Measurements from ENCODE around the gene HYAL2.
"Not testable (repeated sequence)": the region's sequence is repeated elsewhere in the genome, so short reads cannot be mapped to it uniquely, and the experiment has no call there.

The HYAL2 gene

DNA sequence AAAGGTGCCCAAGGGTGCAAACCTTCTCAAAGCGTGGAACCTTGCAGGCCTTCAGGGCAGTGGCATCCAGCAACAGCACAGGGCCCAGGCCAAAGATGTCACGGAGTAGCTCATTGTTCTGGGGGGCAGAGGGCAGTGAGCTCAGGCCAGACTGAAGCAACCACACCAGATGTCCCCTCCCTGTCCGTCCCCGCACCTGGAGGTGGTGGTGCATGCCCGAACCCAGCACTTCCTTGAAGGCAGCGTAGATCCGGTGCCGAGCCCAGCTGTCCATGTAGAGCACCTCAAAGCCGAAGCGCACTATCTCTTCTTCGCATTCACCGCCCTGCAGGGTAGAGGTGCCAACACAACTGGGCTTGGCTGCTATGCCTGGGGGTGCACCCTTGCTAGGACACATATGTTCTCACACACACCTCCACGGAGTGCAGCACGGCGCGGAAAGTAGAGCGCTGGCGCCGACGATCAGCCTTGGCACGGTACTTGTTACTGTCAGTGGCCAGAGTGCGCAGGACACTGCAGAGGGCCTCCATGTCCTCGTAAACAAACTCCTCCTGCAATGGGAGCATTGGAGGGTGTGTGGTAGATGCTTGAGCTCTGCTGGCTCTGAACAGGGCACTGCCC lies 34.0 kb downstream of the HYAL2 start:
- no peak for DNase-seq

DNA sequence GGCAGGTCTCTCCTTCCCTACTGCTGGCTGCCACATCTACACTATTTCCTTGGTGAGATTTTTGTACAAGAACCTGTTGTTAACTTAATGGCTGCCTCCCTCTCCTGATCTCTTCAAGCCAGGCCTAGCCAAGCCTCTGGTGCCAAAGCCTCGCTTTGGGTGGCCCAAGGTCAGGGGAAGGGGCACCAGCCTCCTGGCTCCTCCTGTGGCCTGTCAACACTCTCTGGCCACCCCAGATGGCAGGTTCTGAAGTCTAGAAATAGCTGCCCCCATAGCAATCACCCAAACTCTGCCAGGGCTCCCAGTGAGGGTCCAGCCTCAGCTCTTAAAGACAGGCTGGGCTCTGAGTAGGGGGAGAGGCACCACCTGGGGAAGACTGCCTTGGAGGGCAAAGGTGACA lies 35.3 kb downstream of the HYAL2 start:
- no peak for DNase-seq

DNA sequence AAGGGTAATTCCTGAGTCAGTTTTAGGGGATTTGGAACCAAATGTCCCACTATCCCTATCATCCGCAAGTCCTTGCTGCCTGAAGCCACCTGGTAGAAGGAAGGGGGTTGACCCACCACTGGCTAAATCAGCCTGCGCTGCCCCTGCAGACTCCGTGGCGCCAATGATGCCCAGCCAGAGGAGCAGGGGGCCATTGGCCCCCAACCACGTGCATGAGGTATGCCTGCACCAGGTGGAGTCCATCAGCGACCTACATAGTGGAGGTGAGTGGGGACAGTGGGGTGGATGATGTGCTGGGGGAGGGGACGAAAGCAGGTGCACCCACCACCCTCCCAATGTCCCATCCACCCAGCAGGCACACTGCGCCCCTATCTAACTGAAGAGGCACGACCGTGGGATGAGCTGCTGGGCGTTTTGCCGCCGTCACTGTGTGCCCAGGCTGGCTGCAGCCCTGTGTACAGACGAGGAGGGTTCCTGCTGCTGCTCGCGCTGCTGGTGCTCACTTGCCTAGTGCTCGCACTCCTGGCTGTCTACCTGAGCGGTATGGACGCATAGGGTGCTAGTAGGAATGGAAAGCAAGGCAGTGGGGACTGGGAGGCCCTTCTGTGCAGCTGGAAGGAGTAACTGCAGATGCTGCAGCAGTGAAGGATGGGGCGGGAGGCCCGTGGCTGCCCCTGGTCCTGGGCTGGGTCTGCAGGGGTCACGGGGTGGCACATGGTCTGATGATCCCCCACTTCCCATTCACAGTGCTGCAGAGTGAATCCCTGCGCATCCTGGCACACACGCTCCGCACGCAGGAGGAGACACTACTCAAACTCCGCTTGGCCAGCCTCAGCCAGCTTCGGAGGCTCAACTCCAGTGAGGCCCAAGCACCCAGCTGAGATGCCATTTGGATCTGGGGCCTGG lies 36.0 kb downstream of the HYAL2 start:
- no peak for DNase-seq

DNA sequence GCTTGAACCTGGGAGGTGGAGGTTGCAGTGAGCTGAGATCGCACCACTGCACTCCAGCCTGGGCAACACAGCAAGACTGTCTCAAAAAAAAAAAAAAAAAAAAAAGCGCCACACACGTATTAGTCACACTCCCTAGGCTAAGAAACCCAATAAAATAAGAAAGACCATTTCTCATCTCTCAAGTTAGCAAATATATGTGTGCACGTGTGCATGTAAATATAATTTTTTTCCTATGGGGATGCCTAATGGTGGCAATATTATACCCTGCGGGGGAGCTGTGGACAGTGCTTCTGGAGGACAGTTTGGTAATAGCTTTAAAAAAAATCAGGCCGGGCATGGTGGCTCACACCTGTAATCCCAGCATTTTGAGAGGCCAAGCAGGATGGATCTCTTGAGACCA lies 38.4 kb downstream of the HYAL2 start:
- DNase-seq: not testable (repeated sequence)

DNA sequence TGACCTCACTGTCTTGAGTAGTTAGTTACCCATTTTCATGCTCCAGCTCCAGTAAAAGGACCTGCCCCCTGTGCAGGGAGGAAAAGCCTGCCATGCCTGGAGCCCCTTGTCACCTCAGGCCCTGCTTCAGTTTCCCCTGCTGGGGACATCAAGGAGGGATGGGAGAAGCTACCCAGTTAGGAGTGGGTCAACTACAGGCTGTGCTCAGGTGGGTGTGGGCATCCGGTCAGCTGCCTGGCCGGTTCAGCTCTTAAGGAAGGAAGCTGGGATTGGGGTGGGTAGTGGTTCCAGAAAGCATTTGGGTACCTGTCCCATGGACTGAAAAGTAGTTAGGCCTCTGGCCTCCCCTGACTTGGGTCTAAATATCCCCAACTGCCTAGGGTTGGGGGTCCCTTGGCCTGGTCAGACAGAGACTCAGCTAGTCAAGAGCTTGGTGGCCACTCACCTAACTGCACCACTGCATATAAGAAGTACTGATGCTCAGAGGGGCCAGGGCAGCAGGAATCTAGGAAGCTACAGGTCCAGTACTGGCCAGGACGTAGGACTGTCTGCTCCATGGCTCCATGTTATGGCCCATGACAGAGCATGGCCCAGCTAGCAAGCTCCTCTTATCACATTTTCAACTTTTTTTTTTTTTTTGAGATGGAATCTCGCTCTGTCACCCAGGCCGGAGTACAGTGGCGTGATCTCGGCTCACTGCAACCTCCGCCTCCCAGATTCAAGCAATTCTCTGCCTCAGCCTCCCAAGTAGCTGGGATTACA lies 43.1 kb downstream of the HYAL2 start:
- no peak for DNase-seq

DNA sequence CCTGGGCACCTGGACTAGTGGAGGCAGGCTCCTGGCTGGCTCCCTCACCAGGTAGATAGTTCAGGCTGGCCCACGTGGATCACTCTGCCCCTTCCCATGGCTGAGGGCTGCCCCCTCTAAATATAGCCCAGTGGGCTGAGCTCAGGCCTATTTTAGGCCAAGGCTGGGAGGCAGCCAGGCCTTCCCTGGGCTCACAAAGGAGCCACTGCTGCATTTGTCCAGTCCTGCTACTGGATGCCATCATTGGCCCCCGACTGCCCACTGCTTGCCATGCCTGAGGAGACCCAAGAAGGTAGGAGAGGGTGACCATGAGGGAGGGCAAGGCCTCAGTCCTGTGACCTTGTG lies 43.7 kb downstream of the HYAL2 start, which contains the start of gene LSMEM2:
LSMEM2 (plus strand) TSS at position 208 of the 345 bp plus-strand sequence; CDS start at position 235, 27 bp downstream.
- no peak for DNase-seq

DNA sequence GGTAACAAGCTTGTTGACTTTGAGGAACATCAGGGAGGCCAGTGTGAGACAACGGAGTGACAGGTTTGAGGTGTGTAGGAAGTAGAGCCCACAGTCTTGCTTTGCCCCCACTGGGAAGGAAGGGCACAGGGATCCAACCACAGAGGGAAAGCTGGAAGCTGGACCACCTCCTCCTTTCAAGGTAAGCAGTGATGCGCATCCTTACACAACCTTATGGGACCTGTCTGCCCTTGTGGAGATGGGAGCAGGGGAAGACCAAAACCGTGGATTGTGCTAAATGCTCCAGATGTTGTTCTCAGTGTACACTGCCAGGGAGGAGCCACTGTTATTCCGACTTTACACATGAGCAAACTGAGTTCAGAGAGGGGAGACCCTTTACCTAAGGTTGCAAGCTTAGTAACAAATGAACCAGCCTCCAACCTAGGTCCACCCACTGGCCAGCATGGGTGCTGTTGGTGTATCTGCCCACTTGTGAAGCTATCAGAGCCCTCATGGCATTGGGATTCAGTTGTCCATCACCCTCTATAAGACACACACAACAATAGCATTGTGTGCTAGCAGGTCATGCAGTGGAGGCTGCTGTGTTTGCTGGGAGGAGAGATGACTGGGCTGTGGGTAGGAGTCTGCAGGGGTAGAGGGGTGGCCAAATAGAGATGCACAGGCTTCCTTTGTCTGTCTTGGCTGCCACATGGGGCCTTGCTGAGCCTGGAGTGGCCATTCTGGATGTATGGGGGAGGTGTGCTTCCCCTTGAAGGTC lies 44.2 kb downstream of the HYAL2 start:
- DNase-seq: no peak

DNA sequence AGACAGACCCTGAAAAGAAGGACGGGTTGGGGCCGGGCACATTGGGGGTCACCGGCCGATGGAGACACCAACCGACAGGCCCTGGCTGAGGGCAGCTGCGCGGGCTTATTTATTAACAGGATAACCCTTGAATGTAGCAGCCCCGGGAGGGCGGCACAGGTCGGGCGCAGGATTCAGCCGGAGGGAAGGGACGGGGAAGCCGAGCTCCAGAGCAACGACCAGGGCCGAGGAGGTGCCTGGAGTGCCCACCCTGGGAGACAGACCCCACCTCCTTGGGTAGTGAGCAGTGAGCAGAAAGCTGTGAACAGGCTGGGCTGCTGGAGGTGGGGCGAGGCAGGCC lies 45.8 kb downstream of the HYAL2 start:
- no peak for DNase-seq

DNA sequence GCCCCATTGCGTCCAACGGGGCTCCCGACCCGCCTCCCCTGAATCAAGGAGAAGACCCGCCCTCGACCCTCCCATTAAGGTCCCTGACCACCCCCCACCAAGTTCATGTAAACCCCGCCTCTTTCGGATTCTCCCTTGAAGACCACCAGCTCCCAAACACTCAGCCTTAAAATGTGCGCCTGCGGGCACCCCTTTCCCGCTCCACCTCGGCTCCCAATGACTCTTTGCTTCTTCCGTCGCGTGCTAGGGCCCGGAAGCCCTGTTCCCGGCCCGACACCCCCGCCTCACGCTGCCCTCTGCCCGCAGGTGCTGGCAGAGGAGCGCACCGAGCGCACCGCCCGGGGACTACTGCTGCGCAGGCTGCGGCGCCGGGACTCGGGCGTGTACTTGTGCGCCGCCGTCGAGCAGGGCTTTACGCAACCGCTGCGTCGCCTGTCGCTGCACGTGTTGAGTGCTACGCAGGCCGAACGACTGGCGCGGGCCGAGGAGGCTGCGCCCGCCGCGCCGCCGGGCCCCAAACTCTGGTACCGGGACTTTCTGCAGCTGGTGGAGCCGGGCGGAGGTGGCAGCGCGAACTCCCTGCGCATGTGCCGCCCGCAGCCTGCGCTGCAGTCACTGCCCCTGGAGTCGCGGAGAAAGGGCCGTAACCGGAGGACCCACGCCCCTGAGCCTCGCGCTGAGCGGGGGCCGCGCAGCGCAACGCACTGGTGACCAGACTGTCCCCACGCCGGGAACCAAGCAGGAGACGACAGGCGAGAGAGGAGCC lies 46.4 kb downstream of the HYAL2 start:
- no peak for DNase-seq

DNA sequence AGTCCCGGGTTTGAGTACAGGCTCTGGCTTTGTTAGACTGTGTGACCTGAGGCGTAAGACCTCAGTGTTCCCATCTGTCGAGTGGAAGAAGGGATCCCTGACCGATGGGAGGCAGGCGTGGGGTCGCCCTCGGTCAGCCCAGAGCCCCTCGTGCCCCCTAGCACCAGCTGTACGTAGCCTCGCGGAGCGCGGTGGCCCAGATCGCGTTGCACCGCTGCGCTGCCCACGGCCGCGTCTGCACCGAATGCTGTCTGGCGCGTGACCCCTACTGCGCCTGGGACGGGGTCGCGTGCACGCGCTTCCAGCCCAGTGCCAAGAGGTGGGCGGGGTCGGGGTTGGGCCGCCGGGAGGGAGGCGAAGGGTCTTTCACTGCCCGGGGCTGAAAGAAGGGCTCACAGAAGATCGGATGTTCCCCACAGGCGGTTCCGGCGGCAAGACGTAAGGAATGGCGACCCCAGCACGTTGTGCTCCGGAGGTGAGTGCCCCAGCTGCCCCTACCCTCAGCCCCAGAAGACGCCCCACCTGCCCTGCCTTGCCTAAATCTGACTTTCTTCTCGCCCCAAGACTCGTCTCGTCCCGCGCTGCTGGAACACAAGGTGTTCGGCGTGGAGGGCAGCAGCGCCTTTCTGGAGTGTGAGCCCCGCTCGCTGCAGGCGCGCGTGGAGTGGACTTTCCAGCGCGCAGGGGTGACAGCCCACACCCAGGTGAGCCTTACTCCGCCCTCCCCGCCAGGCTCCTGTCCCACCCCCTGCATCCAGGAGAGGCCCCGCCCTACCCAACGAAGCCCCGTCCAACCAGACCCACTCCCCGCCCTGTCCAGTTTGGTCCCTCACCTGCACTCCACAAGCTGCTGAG lies 47.2 kb downstream of the HYAL2 start:
- no peak for DNase-seq

DNA sequence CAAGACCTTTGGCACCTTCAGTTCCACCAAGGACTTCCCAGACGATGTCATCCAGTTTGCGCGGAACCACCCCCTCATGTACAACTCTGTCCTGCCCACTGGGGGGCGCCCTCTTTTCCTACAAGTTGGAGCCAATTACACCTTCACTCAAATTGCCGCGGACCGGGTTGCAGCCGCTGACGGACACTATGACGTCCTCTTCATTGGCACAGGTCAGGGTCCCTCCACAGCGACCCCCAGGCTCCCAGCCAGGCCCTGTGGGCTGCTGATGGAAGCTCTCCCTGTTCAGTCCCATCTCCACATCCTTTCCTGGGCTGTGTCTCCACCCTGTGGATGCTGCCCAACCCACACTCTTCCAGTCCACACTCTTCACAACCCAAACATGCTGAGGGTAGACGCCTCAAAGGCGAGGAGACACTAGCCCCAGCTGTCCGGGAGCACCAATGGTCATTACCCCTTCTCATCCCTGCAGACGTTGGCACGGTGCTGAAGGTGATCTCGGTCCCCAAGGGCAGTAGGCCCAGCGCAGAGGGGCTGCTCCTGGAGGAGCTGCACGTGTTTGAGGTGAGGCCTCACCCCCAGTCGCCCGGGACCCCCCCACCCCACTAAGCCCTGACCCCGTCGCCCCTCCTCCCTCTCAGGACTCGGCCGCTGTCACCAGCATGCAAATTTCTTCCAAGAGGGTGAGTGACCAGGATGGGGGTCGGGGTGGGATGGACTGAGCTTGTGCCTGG lies 48.0 kb downstream of the HYAL2 start:
- peak; percentile 29 for DNase-seq

DNA sequence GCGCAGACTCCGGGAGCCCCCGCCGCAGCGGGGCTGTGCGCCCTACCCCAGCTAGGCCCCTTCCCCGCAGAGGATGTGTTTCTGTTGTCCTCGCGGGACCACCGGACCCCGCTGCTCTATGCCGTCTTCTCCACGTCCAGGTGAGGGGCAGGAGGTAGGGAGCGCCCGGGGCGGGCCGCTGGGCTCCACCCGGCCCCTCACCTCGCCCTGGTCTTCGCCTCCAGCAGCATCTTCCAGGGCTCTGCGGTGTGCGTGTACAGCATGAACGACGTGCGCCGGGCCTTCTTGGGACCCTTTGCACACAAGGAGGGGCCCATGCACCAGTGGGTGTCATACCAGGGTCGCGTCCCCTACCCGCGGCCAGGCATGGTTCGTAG lies 48.9 kb downstream of the HYAL2 start:
- DNase-seq: no peak

DNA sequence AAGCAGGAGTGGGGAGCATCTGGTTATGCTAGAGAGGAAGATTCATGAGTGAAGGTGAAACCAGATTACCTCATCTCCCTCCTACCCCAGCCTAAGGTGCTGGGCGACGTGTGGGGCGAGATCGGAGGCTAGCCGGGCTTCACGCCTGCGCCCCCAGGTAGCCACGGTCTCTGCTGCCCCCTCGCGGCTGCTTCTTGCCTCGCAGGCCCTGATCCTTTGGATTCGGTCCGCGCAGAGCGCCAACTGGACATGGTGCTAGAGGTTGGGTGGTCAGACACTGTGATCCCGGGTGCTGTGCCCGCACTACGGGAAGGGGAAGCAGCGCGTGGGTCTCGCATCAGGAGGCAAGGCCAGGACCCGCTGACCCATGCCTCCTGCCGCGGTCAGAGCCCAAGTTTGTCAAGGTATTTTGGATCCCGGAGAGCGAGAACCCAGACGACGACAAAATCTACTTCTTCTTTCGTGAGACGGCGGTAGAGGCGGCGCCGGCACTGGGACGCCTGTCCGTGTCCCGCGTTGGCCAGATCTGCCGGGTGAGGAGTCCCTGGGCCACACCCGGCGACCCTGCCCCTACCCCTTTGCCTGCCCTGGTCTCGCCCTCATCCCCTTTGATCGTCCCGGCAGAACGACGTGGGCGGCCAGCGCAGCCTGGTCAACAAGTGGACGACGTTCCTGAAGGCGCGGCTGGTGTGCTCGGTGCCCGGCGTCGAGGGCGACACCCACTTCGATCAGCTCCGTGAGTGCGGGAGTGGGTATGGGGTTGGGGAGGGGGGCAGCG lies 49.4 kb downstream of the HYAL2 start:
- DNase-seq: peak; percentile 36

DNA sequence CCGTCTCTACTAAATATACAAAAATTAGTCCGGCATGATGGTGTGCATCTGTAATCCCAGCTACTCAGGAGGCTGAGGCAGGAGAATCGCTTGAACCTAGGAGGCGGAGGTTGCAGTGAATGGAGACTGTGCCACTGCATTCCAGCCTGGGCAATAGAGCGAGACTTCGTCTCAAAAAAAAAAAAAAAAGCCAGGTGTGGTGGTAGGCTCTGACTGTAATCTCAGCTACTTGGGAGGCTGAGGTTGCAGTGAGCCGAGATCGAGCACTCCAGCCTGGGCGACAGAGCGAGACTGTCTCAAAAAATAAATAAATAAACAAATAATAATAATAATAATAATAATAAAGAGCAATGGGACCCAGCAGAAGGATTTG lies 50.0 kb downstream of the HYAL2 start:
- DNase-seq: not testable (repeated sequence)

DNA sequence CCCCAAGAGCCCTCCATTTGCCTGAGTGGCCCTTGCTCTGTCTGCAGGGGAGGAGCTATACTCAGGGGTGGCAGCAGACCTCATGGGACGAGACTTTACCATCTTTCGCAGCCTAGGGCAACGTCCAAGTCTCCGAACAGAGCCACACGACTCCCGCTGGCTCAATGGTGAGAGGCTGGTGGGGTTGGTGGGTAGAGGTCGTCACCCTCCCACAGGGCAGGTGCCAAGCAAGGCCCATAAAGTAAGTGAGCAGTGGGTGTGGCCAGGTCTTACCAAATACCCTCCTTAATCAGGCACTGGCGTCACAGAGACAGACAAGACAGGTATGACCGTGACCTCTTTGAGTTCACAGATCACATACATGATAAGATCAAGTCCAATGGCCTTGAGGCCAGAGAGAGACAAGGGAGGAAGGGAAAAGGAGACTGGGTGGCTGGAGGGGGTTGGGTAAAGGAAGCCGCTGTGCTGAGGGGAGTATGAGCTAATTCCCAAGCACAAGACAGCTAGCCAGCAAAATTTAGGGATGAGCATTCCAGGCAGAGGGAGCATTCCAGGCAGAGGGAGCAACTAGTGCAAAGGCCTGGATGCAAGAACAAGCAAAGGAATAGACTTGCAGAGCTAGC lies 51.1 kb downstream of the HYAL2 start:
- no peak for DNase-seq

DNA sequence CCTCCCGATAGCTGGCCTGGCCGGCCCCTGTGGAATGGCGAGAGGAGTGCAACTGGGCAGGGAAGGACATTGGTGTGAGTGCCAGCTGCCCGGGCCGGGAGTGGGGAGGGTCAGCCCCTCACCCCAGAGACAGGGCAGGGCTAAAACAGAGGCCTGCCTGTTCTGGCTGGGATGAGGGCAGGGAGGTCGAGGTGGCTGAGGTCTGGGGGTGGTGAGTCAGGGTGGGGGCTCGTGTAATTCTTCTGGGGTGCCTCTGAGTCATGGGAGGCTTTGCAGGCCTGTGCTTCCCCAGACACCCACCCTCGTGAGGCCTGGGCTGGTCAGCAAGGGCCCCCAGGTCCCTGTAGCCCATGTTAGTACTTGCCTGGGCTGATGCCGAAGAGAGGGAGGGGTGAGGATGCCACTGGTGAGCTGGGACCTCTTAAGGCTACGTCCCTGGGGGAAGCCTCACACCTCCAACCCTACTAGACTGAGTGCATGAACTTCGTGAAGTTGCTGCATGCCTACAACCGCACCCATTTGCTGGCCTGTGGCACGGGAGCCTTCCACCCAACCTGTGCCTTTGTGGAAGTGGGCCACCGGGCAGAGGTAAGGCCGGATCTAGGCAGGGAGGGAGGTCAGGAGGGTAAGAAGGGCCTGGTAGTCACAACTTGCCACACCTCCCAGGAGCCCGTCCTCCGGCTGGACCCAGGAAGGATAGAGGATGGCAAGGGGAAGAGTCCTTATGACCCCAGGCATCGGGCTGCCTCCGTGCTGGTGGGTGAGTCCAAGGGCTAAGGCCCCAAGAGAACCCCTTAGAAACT lies 51.9 kb downstream of the HYAL2 start:
- no peak for DNase-seq

DNA sequence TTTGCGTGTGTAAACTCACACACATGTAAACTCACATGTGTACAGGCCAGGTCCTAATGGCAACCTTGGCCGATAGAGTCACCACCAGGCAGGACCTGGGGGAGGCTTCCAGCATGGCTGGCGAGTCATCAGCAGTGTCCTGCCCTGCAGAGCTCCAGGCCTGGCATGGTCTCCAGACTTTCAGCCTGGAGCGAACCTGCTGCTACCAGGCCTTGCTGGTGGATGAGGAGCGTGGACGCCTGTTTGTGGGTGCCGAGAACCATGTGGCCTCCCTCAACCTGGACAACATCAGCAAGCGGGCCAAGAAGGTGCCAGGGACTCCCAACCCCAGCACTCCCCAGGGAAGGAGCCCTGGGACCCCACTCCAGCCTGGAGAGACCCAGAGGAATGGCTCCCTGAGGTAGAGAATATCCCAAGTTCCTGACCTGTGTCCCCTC lies 52.5 kb downstream of the HYAL2 start:
- DNase-seq: no peak

DNA sequence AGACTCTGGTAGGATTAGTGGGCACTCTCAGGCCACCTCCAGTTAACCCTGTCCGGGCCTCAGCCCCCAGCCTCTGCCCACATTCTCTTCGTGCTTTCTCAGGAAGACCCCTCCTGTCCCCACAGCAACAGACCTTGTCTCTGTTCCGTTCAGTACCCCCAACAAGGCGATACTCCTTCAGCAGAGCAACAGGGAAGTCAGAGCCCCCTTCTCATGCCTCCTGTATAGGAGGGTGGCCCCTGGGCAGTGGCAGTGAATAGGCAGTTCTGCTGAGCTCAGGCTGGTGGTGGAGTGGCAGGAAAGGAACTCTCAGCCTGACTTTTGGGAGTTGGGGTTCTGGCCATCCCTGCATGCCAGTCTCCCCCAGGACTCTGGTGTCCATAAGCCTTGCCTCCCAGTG lies 53.1 kb downstream of the HYAL2 start:
- no peak for DNase-seq

Measured in NCI-H526 treated with DMSO at 0.1 percent for 48 hours (cell line).